ENCODE data around the gene STX1A.

Gene STX1A

GRCh38 chr7:73706126-73707044, 13.1 kb downstream of the STX1A start:
- peak; percentile 50 for DNase-seq (ENCODE audit: low spot score)

- DNase-seq (ENCODE audit: low spot score) = no peak
These were observed 13.9 kb downstream of the STX1A start for GRCh38 chr7:73705551-73705920.

DNA sequence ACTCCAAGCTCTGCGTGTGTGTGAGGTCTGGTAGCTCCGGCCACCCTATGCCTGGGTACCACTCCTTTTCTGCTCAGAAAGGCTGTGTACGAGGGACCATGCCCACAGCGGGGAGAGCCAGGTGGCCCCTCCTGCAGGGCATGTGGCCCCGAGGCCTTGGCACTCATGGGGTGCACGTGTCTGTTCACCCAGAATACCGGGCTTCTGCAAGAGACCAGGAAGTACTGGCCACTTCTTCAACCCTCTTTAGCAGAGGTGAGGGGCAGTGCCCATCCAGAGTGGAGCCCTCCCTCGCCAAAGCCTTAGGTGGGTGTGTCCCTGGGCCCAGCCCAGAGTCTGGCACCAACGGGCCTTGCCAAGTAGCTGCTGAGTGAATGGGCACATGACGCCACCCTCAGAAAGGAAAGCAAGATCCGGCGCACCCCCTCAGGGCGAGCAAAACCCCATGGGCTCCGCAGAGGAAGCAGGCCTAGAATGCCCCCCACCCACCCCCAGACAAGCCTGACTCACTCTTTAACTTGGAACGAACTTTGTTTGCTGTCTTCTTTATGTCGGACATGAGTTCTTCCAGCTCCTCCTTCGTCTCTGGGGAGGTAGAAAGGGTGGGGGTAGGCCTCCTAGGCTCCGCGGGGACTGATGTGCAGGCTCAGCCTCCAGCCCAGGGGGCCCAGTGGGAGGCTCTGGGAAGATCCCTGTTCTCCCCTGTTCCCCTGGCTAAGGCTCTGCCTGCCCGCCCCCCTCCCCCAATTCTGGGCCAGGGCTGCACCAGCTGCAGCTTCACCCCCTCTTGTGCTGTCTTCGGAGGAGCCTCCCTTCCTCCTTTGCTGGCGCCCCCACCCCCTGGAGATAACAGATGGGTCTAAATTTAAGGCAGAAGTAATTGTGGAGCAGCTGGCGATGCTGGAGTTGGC, 14.6 kb downstream of the STX1A start:
- DNase-seq (ENCODE audit: low spot score) = peak; percentile 85

- peak; percentile 73 for DNase-seq (ENCODE audit: low spot score)
These were observed 15.5 kb downstream of the STX1A start for GRCh38 chr7:73703757-73704639.

GRCh38 chr7:73703225-73703624, 16.2 kb downstream of the STX1A start:
- DNase-seq (ENCODE audit: low spot score) = no peak

DNA sequence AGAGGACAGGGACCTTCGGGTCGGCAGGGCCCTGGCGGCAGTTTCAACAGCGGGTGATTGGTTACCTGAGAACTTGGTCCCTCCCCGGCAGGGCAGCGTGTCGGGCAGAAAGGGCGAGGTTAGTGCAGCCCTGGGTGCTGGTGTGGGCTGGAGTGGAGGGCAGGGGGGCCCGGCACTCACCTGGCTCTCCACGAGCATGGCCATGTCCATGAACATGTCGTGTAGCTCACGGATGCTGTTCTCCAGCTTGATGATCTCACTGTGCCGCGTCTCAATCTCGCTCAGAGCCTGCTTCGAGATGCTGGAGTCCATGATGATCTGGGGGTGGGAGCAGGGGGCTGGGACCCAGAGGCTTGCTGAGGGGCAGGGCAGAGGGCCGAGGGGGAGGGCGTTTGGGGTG, 16.8 kb downstream of the STX1A start:
- no peak for DNase-seq (ENCODE audit: low spot score)

GRCh38 chr7:73702226-73702625, 17.2 kb downstream of the STX1A start:
- DNase-seq (ENCODE audit: low spot score) = no peak

DNA sequence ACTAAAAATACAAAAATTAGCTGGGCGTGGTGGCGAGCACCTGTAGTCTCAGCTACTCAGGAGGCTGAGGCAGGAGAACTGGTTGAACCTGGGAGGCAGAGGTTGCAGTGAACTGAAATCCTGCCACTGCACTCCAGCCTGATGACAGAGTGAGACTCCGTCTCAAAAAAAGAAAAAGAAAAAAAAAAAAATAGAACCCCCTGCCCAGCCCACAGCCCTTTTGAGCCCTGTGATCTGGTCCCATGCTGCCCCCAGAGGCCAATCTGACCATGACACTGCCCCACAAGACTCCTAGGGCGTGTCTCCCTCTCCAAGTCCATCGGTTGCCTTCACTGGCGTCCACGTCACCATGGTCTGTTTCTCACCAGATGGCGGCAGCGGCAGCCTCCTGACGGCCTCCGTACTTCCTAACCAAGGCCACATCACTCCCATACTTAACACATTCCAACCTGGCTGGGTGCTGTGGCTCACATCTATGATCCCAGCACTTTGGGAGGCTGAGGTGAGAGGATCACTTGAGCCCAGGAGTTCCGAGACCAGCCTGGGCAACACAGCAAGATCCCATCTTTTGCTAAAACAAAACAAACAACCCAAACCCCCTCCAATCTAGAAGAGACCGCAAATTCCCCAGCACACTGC, 18.0 kb downstream of the STX1A start:
- peak; percentile 74 for DNase-seq (ENCODE audit: low spot score)

DNA sequence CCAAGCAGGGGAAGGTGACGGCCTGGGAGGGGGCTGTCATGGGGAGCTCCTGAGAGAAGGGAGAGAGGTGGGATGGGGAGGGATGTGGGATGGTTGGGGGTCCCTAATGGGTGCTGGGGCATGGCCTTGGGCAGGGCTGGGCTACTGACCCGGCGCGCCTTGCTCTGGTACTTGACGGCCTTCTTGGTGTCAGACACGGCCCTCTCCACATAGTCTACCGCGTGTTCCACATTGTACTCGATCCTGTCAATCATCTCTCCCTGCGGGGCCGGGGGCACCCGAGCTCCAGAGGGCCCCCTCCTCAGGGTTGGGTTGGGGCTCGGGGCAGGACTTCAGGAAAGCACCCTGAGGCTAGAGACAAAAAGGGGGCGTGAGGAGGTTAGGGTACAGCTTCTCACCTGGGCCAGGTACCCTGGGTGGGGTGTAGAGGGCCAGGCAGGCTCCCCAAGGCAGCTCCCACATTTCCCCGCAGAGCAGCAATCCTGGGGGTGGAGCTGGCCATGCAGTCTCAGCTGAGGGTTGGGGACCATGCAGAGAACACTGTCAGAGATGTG, 18.8 kb downstream of the STX1A start:
- no peak for DNase-seq (ENCODE audit: low spot score)

DNA sequence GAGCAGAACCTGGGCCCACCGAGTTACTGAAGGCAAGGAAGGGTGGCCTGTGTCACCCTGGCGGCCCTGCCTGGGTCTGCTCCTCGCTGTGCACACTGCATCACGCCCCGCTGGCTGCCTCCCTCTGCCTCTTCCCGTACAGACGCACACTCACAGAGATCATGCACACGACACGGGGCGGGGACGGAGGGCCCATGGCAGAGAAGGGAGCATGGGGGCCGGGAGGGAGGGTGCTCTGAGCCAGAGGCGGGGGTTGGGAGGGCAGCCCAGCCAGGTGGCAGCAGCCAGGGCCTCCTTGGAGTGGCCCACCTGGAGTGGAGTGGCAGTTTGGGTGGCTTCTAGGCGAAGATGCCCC, 19.4 kb downstream of the STX1A start:
- DNase-seq (ENCODE audit: low spot score) = no peak

- DNase-seq (ENCODE audit: low spot score) = no peak
These were observed 19.9 kb downstream of the STX1A start for GRCh38 chr7:73699370-73700068.

- no peak for DNase-seq (ENCODE audit: low spot score)
These were observed 21.1 kb downstream of the STX1A start for GRCh38 chr7:73698410-73698809.

- no peak for DNase-seq (ENCODE audit: low spot score)
These were observed 23.1 kb downstream of the STX1A start for GRCh38 chr7:73696372-73696771.

DNA sequence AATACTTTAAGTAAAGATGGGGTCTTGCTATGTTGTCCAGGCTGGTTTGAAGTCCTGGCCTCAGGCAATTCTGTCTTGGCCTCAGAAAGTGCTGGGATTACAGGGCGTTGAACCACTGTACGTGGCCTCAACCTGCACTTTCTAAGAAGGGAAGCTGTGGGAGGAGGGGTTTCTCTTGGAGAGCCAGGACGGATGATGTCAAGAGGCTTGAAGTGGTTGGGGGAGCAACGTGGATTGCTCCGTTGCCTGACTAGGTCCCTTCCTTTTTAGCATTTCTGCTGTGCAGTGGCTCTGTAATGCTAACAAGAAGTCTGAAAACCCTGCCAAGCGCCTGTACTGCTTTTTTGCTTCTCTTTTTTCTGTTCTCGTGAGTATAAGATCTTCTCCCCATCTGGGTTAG, 28.8 kb downstream of the STX1A start:
- DNase-seq (ENCODE audit: low spot score) = no peak

DNA sequence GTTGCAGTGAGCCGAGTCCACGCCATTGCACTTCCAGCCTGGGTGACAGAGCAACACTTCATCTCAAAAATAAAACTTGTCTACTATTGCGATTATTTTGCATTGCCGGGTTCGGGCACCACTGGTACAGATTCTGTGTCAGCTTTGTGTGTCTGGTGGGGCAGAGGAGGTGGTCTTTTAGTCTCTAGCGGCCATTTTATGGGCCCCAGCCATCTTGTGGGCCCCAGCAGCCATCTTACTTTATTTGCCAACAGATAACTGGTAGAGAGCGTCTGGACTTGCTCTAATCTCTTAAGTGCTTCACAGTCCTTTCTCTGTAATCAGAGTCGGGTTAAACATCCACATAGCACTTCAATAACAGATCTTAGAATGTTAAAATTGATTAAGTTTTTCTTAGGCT, 31.2 kb downstream of the STX1A start:
- no peak for DNase-seq (ENCODE audit: low spot score)

GRCh38 chr7:73685311-73685710, 34.2 kb downstream of the STX1A start:
- DNase-seq (ENCODE audit: low spot score) = no peak

- DNase-seq (ENCODE audit: low spot score) = no peak
These were observed 35.4 kb downstream of the STX1A start for GRCh38 chr7:73683788-73684693.

GRCh38 chr7:73683056-73683787, 36.2 kb downstream of the STX1A start, which contains the start of the genes BUD23 and DNAJC30:
Gene BUD23, plus strand, starts transcription at chr7:73683597. Its CDS starts 29 bp downstream, at chr7:73683626.
Gene DNAJC30, minus strand, starts transcription at chr7:73683453. Its CDS starts 30 bp downstream, at chr7:73683423.
- peak; percentile 98 for DNase-seq (ENCODE audit: low spot score)

- no peak for DNase-seq (ENCODE audit: low spot score)
These were observed 36.8 kb downstream of the STX1A start for GRCh38 chr7:73682745-73683055.

Data from D341Med (cell line).